GM21360 (cell line): ENCODE results near the gene PDE7B.
"Not testable (repeated sequence)": the region's sequence is repeated elsewhere in the genome, so short reads cannot be mapped to it uniquely, and the experiment has no call there.

Source experiments
- ATAC-seq: cut with Tn5 transposase; IDR thresholded peaks from one replicate; pipeline ENCODE4 v1.9.1; 2021; ENCODE audit warnings: mild to moderate bottlenecking, moderate library complexity; ENCODE audit not compliant: unreplicated experiment

PDE7B gene

DNA sequence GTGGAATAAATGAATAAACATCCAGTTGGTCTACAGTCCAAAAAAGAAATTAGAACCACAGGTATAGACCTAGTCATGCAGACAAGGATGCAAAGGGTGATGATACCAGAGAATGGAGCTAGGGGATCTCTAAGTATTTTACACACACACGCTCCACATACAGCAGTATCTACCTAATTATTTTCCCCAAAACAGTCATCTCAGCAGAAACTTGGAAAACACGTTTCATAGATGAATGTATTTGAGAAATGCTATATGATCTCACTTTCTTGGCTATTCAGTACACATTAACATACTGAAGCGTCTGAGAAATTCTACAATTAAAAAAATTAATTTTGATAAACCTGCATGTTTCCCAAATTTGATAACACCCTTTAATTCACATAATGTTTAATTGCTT is 243.3 kb downstream of the PDE7B start:
- ATAC-seq, result no peak

DNA sequence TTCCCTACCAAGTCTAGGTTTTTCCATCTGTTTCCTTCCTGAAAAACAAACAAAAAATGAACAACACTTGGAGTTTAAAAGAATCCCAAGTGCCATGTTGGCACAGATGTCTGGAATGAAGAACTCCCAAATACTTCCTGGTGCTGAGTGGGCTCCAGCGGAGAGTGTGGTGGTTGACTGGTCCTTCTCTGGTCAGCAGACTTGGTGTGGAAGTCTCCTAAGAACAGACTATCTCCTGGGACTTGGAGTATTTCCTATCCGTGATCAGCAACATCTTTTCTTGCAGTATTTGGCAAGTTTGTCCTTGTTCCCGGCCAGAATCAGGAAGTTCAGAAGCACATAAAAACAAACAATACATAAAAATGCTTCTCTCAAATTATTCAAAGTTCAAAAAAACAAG is 244.5 kb downstream of the PDE7B start:
- no peak for ATAC-seq

DNA sequence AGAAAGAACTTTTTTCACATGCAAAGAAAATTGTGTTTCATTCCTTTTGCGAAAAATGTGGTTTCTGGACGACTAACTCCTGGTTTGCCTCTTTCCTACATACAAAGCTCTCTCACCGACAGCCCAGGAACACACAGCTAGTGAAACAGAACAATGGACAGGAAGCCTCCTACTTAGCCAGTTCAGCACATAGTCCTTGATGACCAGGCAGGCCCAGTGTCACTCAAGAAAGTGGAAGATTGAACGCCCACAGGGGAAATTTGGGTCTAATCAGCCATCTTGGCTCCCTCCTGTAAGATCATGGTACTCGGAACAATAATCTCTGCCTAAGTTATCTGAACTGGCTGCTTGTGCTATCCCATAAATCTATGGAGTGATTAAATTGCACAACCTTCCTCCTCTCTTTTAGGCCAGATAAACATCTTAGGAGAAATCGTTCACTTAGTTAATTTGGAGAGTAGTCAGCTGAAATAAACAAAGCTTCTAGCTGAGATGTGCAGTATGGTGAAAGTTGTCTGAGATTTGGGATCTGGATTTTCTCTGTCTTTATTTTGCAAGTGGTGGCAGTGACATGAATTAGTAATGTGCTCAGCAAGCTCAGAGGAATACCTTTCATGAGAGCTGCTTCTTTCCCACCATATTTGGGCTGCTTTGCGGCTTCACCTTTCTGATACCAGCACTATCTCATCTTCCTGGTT is 251.6 kb downstream of the PDE7B start:
- no peak for ATAC-seq

DNA sequence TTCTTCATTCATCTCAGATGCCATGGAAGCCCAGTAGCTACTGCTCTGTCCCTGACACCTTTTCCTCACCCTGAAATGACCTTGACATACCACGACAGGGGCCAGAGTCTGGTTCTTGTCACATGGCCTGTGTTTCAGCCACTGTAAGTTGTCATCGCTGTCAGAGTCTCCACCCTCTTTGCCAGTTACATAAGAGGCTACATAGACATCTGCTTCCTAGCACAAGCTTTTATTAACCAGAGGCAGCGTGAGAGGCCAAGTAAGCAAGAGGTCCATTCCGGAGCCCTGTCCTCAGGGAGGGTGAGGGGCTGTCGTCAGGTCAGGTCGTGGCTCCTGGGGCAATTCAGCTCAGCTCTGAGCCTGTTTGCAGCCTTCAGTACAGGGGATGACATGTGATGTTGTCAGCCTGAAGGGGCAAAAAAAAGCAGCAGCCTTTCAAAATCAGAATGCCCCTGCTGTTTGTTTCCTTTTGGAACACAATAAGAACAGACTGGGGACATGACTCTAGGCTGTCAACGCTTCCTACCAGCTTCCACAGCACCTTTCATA is 252.3 kb downstream of the PDE7B start:
- ATAC-seq, result no peak

DNA sequence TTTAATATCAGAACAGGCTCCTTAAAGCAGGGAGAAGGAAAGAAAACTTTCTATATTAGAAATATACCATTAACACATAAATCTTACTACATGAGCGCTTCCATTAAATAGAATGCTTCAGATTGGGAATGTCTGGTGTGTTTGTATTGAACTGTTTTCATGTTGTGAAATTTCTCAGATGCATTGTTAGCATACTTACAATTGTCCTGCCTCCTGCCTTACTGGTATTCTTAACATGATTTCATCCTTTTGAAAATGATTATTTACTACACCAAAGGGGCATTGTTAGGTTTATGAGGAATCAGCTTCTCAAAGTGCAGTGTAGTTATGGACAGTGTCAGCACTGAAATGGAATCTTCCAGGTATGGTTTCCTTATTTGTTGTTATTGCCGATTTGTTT is 253.1 kb downstream of the PDE7B start:
- ATAC-seq, result no peak

DNA sequence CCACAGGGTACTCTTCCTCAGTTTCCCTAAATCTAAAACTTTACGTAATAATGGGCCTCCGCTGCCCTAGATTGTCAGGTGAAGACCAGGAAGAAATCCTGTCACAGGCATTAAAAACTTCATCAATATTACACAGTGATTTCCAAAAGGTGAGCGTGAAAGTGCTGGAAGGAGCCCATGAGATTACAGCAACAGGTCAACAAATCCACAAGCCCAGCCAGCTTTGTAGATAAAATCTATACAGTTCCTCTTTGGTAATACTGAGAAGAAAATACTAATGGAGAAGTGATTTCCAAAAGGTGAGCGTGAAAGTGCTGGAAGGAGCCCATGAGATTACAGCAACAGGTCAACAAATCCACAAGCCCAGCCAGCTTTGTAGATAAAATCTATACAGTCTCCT is 254.3 kb downstream of the PDE7B start:
- not testable (repeated sequence) for ATAC-seq

DNA sequence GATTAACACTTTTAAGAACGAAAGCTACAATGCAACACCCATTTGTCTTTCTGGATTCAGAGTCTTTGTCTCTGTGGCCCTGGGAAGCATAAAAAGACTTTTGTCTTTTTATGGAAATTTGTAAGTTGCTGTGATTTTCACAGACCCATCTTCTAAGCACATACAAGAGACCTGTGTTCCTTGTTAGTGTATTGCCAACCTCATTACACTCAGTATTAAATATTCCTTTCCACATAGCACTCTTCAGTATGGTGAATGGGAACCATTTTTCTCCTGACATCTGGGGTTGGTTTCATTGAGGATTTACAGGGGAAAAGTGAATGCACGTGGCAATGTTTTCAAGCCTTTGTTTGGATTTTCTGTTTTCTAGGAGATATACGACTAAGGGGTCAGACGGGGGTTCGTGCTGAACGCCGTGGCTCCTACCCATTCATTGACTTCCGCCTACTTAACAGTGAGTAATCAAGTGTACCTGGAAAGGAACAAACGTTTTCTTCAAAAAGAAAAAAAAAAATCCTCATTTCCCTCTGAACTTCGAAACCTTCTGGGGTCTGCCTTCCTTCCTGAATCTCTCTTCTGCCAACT is 257.0 kb downstream of the PDE7B start:
- no peak for ATAC-seq

DNA sequence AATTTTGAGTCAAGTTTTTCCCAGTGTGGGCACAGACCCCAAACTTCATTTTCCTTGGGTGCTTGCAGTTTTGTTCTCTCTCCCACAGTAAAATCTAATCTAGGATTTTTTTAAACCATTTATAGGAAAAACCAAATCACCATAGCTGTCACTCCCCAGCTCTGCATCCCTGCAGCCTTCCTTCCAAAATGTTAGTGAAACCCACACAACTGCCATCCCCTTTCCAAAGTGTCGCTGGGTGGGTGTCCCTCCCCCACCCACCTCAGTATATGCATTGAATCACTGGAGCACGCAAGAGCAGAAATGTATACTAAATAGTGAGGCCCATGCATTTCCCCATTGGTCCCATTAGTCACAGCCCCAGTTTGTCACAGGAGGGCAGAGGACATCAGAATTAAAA is 260.3 kb downstream of the PDE7B start:
- no peak for ATAC-seq

DNA sequence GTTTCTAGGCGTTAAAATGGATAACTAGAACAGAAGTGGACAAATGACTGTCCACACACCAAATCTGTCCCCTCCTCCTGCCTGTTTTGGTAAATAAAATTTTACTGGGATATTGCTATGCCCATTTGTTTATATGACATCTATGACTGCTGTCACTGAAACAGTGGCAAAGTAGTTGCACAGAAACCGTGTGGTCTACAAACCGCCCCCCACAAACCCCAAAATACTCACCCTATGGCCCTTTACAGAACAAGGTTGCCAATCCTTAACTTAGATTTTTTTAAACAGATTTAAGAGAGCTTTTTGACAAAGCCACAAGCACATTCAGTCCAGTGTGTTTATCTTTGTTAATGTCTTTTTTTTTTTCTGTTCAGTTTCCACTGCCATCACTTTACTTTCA is 260.8 kb downstream of the PDE7B start:
- ATAC-seq, result no peak

DNA sequence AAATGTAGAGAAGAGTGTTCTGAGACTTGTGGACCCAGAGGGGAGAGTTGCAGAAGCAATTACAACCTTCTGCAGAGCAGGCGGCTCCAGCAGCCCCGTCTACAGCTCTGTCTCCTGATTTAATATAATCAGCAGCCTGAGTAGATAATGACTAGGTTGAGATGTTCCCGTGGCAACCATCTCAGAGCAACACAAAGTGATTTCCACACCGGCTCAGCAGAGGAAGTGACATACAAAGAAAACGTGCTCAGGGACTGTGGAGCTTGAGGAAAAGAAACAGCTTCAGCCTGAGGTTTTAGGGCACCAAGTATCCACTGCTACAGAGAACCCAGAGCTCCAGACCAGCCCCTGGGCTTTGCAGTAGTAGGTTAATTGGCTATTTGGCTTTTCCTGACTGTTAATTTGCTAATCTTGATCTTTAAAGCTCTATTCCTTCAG is 262.3 kb downstream of the PDE7B start:
- no peak for ATAC-seq

DNA sequence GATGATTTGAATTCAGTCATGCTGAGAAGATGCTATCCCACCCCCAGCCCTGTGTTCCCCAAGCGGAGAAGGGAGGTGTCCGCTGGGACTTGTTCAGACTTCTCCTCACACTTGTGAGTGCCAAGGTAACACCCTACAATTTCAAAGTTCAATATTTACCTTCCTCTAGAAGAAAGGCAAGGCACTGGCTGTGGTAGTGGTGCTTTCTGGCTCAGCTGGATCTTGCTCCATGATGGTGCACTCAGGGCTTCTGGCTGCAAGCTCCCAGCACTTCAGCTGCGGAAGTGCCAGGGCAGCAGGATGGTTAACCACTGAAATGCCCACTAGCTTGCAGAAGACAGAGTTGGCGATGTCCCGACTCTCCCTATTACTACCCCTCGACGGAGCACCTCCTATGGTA is 263.2 kb downstream of the PDE7B start:
- ATAC-seq, result no peak

DNA sequence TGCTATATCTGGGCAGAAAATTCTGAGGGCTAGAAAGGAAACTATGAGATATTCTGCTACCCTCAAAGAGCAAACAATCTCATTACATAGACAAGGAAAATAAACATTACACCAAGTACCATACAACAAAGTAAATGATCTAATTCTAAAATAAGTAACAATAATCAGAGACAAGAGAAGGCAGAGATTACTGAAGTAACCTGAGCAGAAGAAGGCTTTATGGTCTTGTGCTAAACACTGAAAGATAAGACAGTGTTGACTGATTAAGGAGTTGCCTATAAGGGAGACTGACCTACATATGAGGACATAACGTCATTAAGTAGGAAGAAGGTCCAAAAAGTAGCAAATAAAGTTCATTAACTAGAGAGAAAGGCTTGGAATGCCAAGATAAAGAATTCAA is 264.4 kb downstream of the PDE7B start:
- no peak for ATAC-seq

DNA sequence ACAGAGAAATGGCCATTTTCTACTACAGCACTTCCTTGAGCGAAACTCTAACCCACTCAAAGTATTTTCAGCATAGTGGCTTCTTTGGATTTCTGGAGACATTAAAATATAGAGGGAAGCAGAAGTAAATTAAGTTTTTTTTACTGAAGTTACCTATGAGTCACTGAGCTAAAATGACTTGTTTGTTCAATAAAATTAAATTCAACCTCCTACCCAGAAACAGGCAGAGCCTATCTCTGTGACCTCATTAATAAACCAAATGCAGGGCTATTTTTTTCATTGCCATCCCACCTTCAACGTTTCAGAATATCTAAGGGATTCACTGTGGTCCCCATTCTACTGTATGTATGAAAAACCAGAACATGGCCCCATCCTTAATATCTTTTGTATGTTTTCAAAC is 265.6 kb downstream of the PDE7B start:
- ATAC-seq, result no peak

DNA sequence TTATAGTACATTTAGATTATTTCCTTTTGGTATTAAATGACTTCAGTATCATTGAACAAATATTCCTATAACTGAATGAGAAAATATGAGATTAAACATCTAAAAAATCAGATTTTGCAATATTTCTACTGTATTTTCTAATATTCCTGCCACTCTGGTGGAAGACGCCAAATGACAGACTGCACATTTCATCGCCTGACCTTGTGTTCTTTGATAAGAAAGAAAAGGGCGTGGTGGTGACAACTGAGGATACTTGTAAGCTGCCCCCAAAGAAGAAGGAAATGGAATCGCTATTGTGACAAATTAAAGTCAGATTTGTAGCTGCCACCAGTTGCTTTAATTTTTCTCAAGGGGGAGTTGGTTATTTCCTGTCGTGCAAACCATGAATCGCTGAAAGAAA is 267.3 kb downstream of the PDE7B start:
- no peak for ATAC-seq

DNA sequence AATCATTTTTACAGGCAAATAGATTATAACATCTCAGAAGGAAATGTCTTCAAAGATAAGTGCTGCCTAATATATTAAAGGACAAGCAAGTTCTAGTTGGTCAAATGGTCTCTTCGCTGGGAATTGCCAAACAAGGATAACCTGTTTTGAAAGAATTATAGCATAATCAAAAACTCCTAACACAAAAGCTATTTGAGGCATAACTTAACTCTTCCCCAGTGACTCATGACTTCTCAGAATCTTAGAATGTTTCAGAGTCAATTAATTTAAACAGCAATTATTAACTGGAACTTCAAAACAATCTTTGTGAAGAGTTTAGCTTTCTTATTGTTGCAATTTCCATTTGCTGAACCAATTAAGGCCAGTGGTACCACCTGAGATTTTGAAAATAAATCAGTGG is 272.0 kb downstream of the PDE7B start:
- no peak for ATAC-seq

DNA sequence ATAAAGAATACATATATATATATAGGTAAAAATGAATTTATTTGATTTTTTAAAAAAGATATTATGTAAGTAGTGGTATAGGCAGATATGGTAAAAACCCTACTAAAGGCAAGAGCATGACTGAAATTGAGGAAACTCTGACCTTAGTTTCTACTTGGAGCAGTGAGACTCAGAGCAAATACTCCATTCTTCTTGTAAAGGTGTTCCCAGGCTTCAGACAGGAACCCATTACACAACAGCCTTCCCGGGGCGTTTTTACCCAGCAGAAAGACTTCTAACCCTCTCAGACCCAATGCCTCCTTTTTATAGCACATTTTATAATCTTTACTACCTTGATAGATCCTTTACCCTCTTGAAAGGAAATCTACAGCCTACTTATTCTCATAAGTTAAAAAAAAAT is 274.1 kb downstream of the PDE7B start:
- no peak for ATAC-seq

DNA sequence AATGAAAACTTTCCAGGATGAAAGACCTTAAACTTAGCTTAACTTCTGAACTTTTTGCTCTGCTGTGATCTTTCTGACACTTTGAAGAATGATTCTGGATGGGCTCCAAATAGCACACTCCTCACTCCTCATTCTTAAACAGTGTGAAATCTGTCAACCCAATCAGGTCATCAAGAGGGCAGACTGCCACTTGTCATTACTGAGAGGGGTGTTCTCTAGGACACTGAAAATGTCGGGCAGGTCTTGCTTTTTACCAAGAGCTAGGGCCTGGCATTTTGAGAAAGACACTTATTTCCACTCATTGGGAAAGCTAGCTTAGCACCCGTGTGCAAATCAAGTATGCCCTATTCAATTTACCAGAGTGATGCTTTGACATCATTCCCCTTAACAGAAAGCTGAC is 276.4 kb downstream of the PDE7B start:
- no peak for ATAC-seq

DNA sequence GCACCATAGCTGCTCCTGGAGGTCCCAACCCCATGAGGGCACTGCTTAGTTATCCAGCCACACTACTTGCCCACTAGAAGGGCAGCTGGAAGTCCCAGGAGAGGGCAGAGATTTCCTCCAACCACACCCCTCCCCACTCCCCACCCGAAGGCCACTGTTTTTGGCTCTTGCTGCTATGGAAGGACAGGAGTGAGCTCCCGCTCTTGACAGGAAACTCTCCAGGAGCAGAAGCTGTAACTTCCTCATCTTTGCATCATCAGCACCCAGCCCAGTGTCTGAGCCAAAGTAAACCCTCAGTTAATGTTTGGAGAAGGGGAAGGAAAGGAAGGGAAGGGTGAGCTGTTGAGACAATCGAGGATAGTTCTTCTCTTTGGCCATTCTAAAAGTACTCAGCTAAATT is 277.9 kb downstream of the PDE7B start:
- no peak for ATAC-seq

DNA sequence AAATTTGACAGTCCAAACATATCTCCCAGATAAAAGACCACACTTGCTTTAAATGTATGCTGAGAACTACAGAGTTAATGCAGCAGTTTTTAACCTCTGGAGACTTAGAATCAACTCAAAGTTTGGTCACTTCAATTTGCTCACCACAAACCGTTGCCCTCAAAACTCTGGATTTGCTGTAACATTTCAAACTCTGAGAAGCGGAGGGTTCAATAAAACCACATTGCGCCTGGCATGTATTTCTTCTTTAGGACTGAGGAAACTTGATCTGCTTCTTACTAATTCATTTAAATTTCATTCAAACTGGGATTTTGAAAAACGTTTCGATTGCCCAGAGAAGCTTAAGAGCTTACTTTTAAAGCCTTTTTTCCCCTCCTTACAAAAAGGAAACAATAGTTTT is 282.8 kb downstream of the PDE7B start:
- no peak for ATAC-seq

DNA sequence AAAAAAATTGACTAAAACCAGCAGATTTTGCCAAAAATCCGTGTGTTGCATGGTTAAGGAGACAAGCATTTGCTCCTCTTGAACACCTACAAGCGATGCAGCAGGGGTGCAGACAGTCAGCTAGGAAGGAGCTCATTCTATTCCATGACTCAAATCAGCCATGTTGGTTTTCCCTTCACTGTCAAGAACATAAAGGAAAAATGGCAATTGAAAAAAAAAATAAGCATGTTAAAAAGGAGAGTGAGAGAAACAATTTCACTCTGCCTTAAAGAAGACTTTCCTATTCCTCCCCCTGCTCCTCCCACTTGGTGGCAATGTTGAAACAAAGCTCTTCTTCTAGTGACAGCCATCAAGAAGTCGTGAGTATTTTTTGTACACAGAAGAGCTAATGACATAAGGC is 283.2 kb downstream of the PDE7B start:
- ATAC-seq, result no peak

DNA sequence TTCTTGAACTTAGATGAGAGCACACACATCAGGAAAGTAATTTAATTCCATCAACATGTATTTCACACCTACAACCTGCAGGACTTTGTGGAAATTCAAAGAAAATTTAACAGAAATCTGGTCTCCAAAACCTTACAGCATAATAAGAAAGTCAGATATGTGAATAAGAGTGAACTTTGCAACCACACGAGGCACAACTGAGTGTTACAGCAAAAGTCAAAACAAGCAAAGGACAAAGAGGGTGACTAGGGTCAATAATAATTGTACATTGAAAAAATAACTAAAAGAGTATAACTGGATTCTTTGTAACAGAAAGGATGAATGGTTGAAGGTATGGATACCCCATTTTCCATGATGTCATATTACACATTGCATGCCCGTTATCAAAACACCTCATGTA is 284.8 kb downstream of the PDE7B start:
- ATAC-seq, result no peak

DNA sequence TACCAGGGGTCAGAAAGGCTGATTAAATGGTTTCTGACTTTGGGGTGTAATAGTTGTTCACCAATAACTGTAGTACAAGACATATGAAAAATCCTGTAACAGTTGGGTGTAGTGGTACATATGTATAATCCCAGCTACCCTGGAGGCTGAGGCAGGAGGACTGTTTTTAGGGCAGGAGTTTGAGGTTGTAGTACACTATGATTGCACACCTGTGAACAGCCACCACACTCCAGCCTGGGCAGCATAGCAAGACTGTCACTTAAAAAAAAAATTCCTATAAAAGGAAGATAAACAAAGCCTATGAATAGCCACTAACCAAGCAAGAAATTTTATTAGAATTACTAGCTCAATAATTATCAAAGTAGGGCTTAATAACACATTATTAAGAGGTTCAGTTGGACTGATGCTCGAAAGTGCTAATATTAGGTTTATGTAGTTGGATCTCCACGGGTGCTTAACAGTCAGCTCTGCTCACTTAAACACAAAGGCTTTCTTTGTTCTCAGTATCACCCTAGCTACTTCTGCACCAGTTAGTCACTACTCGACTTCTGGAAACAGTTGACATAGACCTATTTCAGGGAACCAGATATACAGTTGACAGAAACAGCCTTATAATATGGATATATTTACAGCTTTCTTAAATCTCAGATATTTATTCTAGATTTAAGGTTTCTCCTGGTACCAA is 285.6 kb downstream of the PDE7B start:
- ATAC-seq, result no peak
